SH-SY5Y (cell line): ENCODE measurements around the gene VTA1.

Source experiments
- GATA2 ChIP-seq: IDR thresholded peaks from 2 replicates; pipeline ENCODE4 v1.6.1; 2011; ENCODE audit warnings: mild to moderate bottlenecking, low read depth, low read length
- GATA3 ChIP-seq: IDR thresholded peaks from 2 replicates; pipeline ENCODE4 v1.6.1; 2011; ENCODE audit warnings: low read depth, mild to moderate bottlenecking, low read length, moderate library complexity

DNA sequence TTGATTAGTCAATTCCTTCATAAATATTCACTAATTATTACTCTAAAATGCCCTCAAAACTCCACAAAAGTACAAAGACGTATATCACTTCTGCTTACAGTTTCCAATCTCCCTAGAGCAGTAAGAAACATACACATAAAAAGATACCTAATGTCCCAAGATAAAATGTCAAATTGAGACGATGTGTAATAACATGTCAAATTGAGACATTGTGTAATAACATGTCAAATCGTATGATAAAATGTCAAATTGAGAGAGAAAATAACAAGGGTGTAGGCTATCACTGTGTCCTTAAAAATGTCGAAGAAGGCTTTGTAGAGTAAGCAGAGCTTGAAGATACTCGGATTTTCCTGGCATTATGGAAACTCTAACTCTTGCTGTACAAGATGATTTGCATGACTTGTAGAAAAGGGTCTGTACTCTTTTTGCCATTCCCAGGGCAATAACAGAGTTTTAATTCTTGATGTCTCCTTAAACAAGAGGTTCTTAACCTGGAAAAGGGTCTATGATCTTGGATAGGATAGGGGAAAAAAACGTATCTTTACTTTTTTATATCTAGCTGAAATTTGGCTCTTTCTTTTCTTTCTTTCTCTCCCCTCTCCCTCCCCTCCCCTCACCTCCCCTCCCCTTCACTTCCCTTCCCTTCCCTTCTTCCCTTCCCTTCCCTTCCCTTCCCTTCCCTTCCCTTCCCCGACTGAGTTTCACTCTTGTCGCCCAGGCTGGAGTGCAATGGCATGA, 87.1 kb downstream of the VTA1 start:
- TF ChIP-seq GATA2: no peak
- no peak for TF ChIP-seq GATA3
